Kidney (tissue), 22 donors: ENCODE results near the gene FBXO8. TPM values are rescaled to one million over a fixed set of nuclear protein-coding genes. Genes with fewer than 3 reads are reported as not detected.

Experiments used
- DNase-seq, 5 donors: peaks; one replicate each; pipeline ENCODE4 v3.0.0-alpha.2; 2013 to 2020
- FAIRE-seq: peaks from 2 replicates; lab custom pipeline; 2012; peaks lifted over from hg19 to GRCh38; lab: Jason Lieb, UNC
- H3K27ac ChIP-seq, 2 donors: one replicate each; pipeline ENCODE4 v1.7.0; 2013; ENCODE audit warnings: low read depth in 2 of 2, low read length in 2 of 2, inconsistent platforms in 1 of 2
- H3K27me3 ChIP-seq: one replicate; pipeline ENCODE4 v1.7.1; 2013; ENCODE audit warnings: low read length, inconsistent platforms; ENCODE audit not compliant: control insufficient read depth, insufficient read depth
- H3K36me3 ChIP-seq, 3 donors: one replicate each; pipeline versions ENCODE4 v1.7.0 to v1.7.1; 2013; ENCODE audit warnings: low read length in 3 of 3, control low read depth in 1 of 3, inconsistent platforms in 1 of 3; ENCODE audit not compliant: insufficient read depth in 3 of 3, control insufficient read depth in 2 of 3
- H3K4me1 ChIP-seq, 3 donors: one replicate each; pipeline versions ENCODE4 v1.7.0 to v1.7.1; 2013; ENCODE audit warnings: low read length in 3 of 3, inconsistent platforms in 1 of 3, low read depth in 1 of 3; ENCODE audit not compliant: control insufficient read depth in 2 of 3, insufficient read depth in 2 of 3
- H3K4me3 ChIP-seq, 3 donors: one replicate each; pipeline versions ENCODE4 v1.7.0 to v1.8.1; 2013; ENCODE audit warnings: low read length in 3 of 3, control low read depth in 1 of 3, inconsistent platforms in 1 of 3
- H3K9ac ChIP-seq, 3 donors: one replicate each; pipeline versions ENCODE4 v1.7.0 to v1.7.1; 2013; ENCODE audit warnings: low read length in 3 of 3, control low read depth in 1 of 3, inconsistent platforms in 1 of 3
- H3K9me3 ChIP-seq, 3 donors: one replicate each; pipeline versions ENCODE4 v1.7.0 to v1.7.1; 2013; ENCODE audit warnings: low read length in 3 of 3, control low read depth in 1 of 3, inconsistent platforms in 1 of 3; ENCODE audit not compliant: control insufficient read depth in 2 of 3, insufficient read depth in 1 of 3
- intact Hi-C: fragments of 100-400 bp; cut with DNase I; formaldehyde crosslinking; loops from one replicate; pipeline ENCODE4 v1.11.1; 2022
- long read RNA-seq, 10 donors: library from polyadenylated mRNA in 1 of 10; unstranded in 1 of 10; transcript quantifications; one replicate each; pipeline ENCODE4 v2.0.0 and lab custom pipeline, GENCODE V29; 2021 to 2026
- polyA plus RNA-seq: library from polyadenylated mRNA; stranded (reverse); fragments of 350-450 nt; fragmentation: Illumina TruSeq; extraction: RNeasy Lipid Tissue Mini Kit (QIAGEN cat#74804); gene quantifications from one replicate; pipeline ENCODE4 v1.2.3, GENCODE V29; 2014; ENCODE audit warnings: low read depth, low replicate concordance; ENCODE audit not compliant: insufficient read depth
- total RNA-seq: library from RNA; stranded (reverse); fragmentation: NEBNext Ultra II Directional; extraction: Animal tissue kit (Norgen Biotek cat#: 25700); gene quantifications from one replicate; pipeline ENCODE4 v1.2.1, GENCODE V29; 2021
- TF ChIP-seq, protein P1 (sequence below): IDR thresholded peaks from 3 replicates; pipeline ENCODE4 v1.5.1; 2012; ENCODE audit warnings: mild to moderate bottlenecking, moderate library complexity, borderline replicate concordance; ENCODE audit not compliant: insufficient read depth; ENCODE audit errors: extremely low read depth
- donor health status: control.
- donor health status: control.
- donor health status: control.
- donor health status: control.
- donor health status: control.
- donor health status: DM: yes; HTN: yes; CAD: no.
- donor health status: Normal renal cell carcinoma (clear cell type).

The FBXO8 gene, protein sequence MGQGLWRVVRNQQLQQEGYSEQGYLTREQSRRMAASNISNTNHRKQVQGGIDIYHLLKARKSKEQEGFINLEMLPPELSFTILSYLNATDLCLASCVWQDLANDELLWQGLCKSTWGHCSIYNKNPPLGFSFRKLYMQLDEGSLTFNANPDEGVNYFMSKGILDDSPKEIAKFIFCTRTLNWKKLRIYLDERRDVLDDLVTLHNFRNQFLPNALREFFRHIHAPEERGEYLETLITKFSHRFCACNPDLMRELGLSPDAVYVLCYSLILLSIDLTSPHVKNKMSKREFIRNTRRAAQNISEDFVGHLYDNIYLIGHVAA
- total RNA-seq (35.3 TPM), polyA plus RNA-seq (36.3 TPM)
- long read RNA-seq, donor 1, partial matches to known transcripts = 0 of 1 reads
- long read RNA-seq, donor 1, other reads (novel, unspliced or antisense) = 0 of 1 reads
- long read RNA-seq, donor 2, partial matches to known transcripts = 30 of 32 reads
- long read RNA-seq, donor 2, other reads (novel, unspliced or antisense) = 0 of 32 reads
- long read RNA-seq, donor 3, transcript FBXO8-201 (6 exons, 2,577 nt) = major isoform, 8 of 8 reads
- long read RNA-seq, donor 3, partial matches to known transcripts = 0 of 8 reads
- long read RNA-seq, donor 3, other reads (novel, unspliced or antisense) = 0 of 8 reads
- long read RNA-seq, donor 4, partial matches to known transcripts = 0 of 3 reads
- long read RNA-seq, donor 4, other reads (novel, unspliced or antisense) = 0 of 3 reads
- long read RNA-seq, donor 5 = 0 reads
- long read RNA-seq, donor 6, transcript FBXO8-201 (6 exons, 2,577 nt) = major isoform, 6 of 11 reads
- long read RNA-seq, donor 6, partial matches to known transcripts = 0 of 11 reads
- long read RNA-seq, donor 6, other reads (novel, unspliced or antisense) = 5 of 11 reads
- long read RNA-seq, donor 7, transcript FBXO8-201 (6 exons, 2,577 nt) = major isoform, 10 of 12 reads
- long read RNA-seq, donor 7, partial matches to known transcripts = 0 of 12 reads
- long read RNA-seq, donor 7, other reads (novel, unspliced or antisense) = 2 of 12 reads
- long read RNA-seq, donor 8, transcript FBXO8-201 (6 exons, 2,577 nt) = major isoform, 8 of 8 reads
- long read RNA-seq, donor 8, partial matches to known transcripts = 0 of 8 reads
- long read RNA-seq, donor 8, other reads (novel, unspliced or antisense) = 0 of 8 reads
- long read RNA-seq, donor 9, partial matches to known transcripts = 0 of 4 reads
- long read RNA-seq, donor 9, other reads (novel, unspliced or antisense) = 0 of 4 reads
- long read RNA-seq, donor 10, partial matches to known transcripts = 0 of 2 reads
- long read RNA-seq, donor 10, other reads (novel, unspliced or antisense) = 0 of 2 reads

DNA sequence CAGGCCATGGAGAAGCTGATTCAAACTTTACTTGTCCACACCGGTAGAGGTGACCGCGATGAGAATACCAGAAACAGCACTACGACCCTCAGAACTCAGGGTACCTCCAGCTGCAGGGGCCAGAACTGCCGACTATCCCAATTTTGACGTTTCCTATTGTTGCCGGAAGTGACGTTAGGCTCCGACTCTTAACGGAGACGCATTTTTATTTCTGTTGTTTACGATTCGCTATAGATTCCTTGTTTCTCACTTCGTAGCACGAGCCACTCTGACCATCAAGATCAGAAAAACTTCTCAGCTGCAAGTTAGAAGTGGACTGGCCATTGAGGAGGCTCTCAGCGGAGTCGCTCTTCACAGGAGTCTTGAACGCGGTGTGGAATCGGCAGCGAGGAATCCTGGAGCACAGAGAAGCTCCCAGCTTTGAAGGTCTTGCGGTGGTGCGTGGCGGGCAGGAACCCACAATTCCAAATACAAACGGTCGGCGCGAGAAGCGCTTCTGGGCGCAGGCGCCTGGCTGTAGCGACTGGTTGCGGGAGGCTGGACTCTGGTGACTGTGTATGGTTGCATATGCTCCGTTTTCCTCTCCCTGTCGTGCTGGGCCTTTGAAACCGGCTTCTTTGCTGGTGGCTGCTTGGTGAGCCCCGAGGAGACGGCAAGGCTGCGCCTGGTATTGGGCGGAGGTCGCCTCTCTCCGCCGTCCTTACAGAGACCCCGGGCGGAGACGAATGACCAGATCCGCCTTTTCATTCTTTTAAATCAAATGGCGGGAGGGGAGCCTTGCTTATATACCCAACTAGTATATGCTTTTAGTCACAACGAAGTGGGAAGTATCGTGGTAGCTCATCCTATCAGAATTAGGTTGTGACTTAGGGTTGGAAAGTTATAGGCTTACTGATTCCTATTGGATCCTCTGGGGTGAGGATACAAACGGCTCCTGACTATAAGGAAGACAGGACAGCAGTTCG, at the start of gene FBXO8, which contains the start of gene CEP44:
TSS of gene FBXO8 (minus strand) at position 161 of the 965 bp plus-strand sequence. CDS start 20,575 bp downstream, outside the sequence.
TSS of gene CEP44 (plus strand) at position 405 of the 965 bp plus-strand sequence. CDS start 15,211 bp downstream, outside the sequence.
- TF ChIP-seq, protein P1, sequence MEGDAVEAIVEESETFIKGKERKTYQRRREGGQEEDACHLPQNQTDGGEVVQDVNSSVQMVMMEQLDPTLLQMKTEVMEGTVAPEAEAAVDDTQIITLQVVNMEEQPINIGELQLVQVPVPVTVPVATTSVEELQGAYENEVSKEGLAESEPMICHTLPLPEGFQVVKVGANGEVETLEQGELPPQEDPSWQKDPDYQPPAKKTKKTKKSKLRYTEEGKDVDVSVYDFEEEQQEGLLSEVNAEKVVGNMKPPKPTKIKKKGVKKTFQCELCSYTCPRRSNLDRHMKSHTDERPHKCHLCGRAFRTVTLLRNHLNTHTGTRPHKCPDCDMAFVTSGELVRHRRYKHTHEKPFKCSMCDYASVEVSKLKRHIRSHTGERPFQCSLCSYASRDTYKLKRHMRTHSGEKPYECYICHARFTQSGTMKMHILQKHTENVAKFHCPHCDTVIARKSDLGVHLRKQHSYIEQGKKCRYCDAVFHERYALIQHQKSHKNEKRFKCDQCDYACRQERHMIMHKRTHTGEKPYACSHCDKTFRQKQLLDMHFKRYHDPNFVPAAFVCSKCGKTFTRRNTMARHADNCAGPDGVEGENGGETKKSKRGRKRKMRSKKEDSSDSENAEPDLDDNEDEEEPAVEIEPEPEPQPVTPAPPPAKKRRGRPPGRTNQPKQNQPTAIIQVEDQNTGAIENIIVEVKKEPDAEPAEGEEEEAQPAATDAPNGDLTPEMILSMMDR = no peak
- peak; percentile 81 to 96 (median 85) for DNase-seq
- intact Hi-C loops = no loop called here
- no peak for FAIRE-seq
- Histone ChIP-seq H3K27me3 (no peaks in the 10 kb centered on the region), H3K4me3 (peak within 1 kb of the TSS; percentile 88 to 95 (median 91)), H3K4me1 (peaks cover 0 to 7% (median 3%) of the 10 kb centered on the region in 3 donors), H3K27ac (peak within 1 kb of the TSS; percentile 98 to 100), H3K9ac (peak within 1 kb of the TSS; percentile 92 to 94 (median 94)), H3K36me3 (peaks cover 0 to 2% (median 0%) of the 10 kb centered on the region in 3 donors), H3K9me3 (no peaks in the 10 kb centered on the region)

DNA sequence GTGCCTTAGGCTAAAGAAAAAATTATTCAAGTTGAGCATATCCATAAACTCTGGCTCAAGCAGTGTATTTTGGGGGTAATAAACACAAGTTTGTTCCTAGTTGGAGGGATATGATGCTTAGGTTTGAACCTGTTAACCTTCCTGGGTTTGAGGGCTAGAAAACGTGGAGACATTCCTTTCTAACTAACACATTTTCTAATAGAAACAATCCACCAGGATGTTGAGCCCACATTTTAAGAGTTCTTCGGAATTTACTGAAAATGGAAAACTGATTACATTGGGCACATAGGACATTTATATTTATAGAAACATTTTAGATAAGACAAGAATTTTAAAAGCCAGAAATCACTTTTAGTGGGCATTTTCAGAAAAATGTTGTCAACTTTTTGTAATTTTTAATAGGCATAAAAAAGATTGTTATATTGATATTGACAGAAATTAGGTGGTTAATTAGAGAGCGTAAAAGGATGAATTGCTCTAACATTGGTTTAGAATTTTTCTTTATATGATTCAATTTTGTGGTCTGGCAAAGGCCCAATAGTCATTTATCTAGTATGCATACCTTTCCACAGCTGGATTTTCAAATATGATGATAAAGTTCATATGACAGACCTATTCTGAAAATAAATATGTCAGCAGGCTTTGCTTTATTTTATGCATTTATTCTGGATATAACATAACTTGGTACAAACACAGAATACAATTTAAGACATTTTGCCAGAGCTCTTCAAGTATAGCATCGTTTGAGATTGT, 49.5 kb upstream of the FBXO8 start:
- FAIRE-seq = no peak
- Histone ChIP-seq H3K36me3 (no peaks in the 10 kb centered on the region), H3K4me3 (no peak overlapping the region), H3K27me3 (no peaks in the 10 kb centered on the region), H3K27ac (no peak overlapping the region), H3K9me3 (no peaks in the 10 kb centered on the region), H3K4me1 (no peaks in the 10 kb centered on the region), H3K9ac (no peak overlapping the region)
- no peak for DNase-seq
- TF ChIP-seq, protein P1 = no peak
- intact Hi-C loops = no loop called here
